DND-41 (cell line): ENCODE data around the gene TMIGD1.

Experiments
- ATAC-seq: fragments of 200-7000 bp; cut with Tn5 transposase; 3 replicates; pipeline ENCODE4 v1.9.1; 2021; ENCODE audit warnings: low read depth; ENCODE audit not compliant: insufficient read depth
- DNase-seq: peaks from one replicate; pipeline ENCODE4 v3.0.0-alpha.2; 2020
- H2AFZ ChIP-seq: 2 replicates; pipeline ENCODE4 v1.6.0; 2012; ENCODE audit warnings: low read depth, low read length
- H3K27ac ChIP-seq: 2 replicates; pipeline ENCODE4 v1.5.1; 2012; ENCODE audit warnings: low read length, inconsistent platforms
- H3K27me3 ChIP-seq: fragments of 200-600 bp; sonication (generic); 2 replicates; pipeline ENCODE4 v1.6.0; 2012; ENCODE audit warnings: low read length, mild to moderate bottlenecking, inconsistent platforms; ENCODE audit not compliant: insufficient read depth, poor library complexity
- H3K36me3 ChIP-seq: 2 replicates; pipeline ENCODE4 v1.5.1; 2012; ENCODE audit warnings: low read length, inconsistent platforms; ENCODE audit not compliant: insufficient read depth
- H3K4me1 ChIP-seq: 2 replicates; pipeline ENCODE4 v1.5.1; 2012; ENCODE audit warnings: mild to moderate bottlenecking, low read length; ENCODE audit not compliant: insufficient read depth
- H3K4me2 ChIP-seq: 2 replicates; pipeline ENCODE4 v1.6.0; 2012; ENCODE audit warnings: mild to moderate bottlenecking, moderate library complexity, low read length, inconsistent platforms; ENCODE audit not compliant: insufficient read depth
- H3K4me3 ChIP-seq, 2 experiments: fragments of 200-600 bp in 1 of 2; shearing (Covaris generic) in 1 of 2; 2 replicates each; pipeline ENCODE4 v1.5.1; 2012 to 2016; ENCODE audit warnings: inconsistent platforms in 2 of 2, low read length in 2 of 2, mild to moderate bottlenecking in 2 of 2, low read depth in 1 of 2, moderate library complexity in 1 of 2
- H3K79me2 ChIP-seq: 2 replicates; pipeline ENCODE4 v1.6.0; 2012; ENCODE audit warnings: low read length, inconsistent platforms; ENCODE audit not compliant: insufficient read depth
- H3K9ac ChIP-seq: 2 replicates; pipeline ENCODE4 v1.6.0; 2012; ENCODE audit warnings: low read depth, mild to moderate bottlenecking, inconsistent platforms, low read length, moderate library complexity
- H3K9me3 ChIP-seq: 2 replicates; pipeline ENCODE4 v1.5.1; 2012; ENCODE audit warnings: low read length, moderate library complexity, mild to moderate bottlenecking, inconsistent platforms; ENCODE audit not compliant: insufficient read depth, severe bottlenecking
- H4K20me1 ChIP-seq: 2 replicates; pipeline ENCODE4 v1.6.0; 2012; ENCODE audit warnings: low read length; ENCODE audit not compliant: insufficient read depth
- EZH2 ChIP-seq: IDR thresholded peaks from 3 replicates; pipeline ENCODE4 v1.6.1; 2012; ENCODE audit warnings: borderline replicate concordance, low read depth, mild to moderate bottlenecking, moderate library complexity, low read length, inconsistent platforms; ENCODE audit not compliant: severe bottlenecking
- TF ChIP-seq, protein P1 (sequence below): IDR thresholded peaks from 2 replicates; pipeline ENCODE4 v1.5.1; 2012; ENCODE audit warnings: borderline replicate concordance, low read length, moderate library complexity, mild to moderate bottlenecking; ENCODE audit not compliant: poor library complexity, severe bottlenecking; ENCODE audit errors: extremely low read depth

The TMIGD1 gene

GRCh38 chr17:30323895-30324319 is 9.9 kb downstream of the TMIGD1 start:
- Histone ChIP-seq H4K20me1 (no peaks in the 10 kb centered on the region), H3K4me1 (peaks cover 20% of the 10 kb centered on the region), H3K9ac (no peak overlapping the region), H3K27ac (no peak overlapping the region), H3K27me3 (peaks cover 3% of the 10 kb centered on the region), H3K36me3 (no peaks in the 10 kb centered on the region), H3K79me2 (no peaks in the 10 kb centered on the region), H3K4me3 (no peak overlapping the region), H2AFZ (no peak overlapping the region), H3K9me3 (no peaks in the 10 kb centered on the region), H3K4me2 (no peak overlapping the region; the same call in 1 of the 2 replicates)
- ATAC-seq = peak; percentile 75
- TF ChIP-seq EZH2 = no peak
- TF ChIP-seq, protein P1, sequence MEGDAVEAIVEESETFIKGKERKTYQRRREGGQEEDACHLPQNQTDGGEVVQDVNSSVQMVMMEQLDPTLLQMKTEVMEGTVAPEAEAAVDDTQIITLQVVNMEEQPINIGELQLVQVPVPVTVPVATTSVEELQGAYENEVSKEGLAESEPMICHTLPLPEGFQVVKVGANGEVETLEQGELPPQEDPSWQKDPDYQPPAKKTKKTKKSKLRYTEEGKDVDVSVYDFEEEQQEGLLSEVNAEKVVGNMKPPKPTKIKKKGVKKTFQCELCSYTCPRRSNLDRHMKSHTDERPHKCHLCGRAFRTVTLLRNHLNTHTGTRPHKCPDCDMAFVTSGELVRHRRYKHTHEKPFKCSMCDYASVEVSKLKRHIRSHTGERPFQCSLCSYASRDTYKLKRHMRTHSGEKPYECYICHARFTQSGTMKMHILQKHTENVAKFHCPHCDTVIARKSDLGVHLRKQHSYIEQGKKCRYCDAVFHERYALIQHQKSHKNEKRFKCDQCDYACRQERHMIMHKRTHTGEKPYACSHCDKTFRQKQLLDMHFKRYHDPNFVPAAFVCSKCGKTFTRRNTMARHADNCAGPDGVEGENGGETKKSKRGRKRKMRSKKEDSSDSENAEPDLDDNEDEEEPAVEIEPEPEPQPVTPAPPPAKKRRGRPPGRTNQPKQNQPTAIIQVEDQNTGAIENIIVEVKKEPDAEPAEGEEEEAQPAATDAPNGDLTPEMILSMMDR = no peak
- DNase-seq = peak; percentile 50

DNA sequence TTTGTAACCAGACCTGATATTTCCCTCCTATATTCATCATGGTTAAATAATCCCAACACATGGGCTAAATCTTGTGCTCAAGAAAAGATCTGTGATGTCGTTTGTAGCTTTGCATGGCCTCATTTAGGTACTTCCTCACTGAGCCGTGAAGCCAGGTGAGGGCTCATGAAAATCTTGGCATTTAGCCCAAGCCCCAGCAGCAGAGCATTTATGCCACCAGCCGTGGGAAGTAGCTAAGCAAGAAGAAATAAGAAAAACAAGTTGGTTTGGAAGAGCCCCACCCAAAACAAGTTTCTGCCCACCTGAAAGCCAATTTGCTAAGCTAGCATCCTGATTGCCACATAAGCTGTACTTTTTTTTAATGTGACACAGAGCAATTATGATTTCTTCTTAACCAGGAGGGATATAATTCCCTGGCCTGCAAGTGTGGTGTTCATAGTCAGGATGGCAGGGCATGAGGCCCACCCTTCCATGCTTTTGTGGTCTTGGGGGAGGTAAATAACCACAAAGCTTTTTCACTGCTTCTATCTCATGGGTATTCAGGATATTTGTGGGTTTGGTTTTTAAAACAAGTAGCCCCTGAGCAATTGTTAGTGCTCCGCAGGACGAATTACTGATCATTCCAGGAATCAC is 10.5 kb downstream of the TMIGD1 start:
- H4K20me1 ChIP-seq = no peaks in the 10 kb centered on the region
- no peaks in the 10 kb centered on the region for H3K9me3 ChIP-seq
- H3K4me3 ChIP-seq = no peak overlapping the region
- peak; percentile 58 for DNase-seq
- H3K27ac ChIP-seq = no peak overlapping the region
- no peak for TF ChIP-seq EZH2
- TF ChIP-seq, protein P1 = no peak
- no peak overlapping the region; the same call in 1 of the 2 replicates for H3K4me2 ChIP-seq
- peak; percentile 67 for ATAC-seq
- no peaks in the 10 kb centered on the region for H3K79me2 ChIP-seq
- peaks cover 3% of the 10 kb centered on the region for H3K27me3 ChIP-seq
- H3K4me1 ChIP-seq = peaks cover 20% of the 10 kb centered on the region
- H2AFZ ChIP-seq = no peak overlapping the region
- no peaks in the 10 kb centered on the region for H3K36me3 ChIP-seq
- H3K9ac ChIP-seq = no peak overlapping the region

DNA sequence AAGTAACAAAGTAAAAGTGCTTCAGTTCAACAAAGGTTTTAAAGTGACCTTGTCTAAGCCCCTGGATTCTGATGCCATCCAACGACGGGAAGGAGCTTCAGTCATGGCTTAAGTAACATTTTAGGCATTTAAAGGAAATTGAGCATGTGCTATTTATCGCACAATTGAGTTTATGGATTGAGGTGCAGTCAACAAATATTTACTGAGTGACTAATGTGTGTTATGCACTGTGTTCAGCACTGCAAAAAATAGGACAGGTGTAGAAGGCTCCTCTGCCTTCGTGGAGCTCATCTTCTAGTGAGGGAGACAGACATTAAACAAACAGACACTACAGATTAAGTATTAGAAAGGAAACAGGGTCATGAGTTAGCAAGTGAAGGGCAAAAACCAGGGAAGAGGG is 12.5 kb downstream of the TMIGD1 start:
- H3K27ac ChIP-seq = no peak overlapping the region

More for the DNA sequence above, 12.5 kb downstream of the TMIGD1 start:
- H3K9ac ChIP-seq = no peak overlapping the region
- H4K20me1 ChIP-seq = no peaks in the 10 kb centered on the region
- no peak overlapping the region for H3K4me2 ChIP-seq
- no peaks in the 10 kb centered on the region for H3K9me3 ChIP-seq
- no peak overlapping the region for H3K4me3 ChIP-seq
- H2AFZ ChIP-seq = no peak overlapping the region
- H3K36me3 ChIP-seq = no peaks in the 10 kb centered on the region
- no peaks in the 10 kb centered on the region for H3K79me2 ChIP-seq
- H3K4me1 ChIP-seq = peaks cover 20% of the 10 kb centered on the region
- ATAC-seq = no peak
- no peak for TF ChIP-seq EZH2
- TF ChIP-seq, protein P1 = no peak
- DNase-seq = no peak
- peaks cover 6% of the 10 kb centered on the region for H3K27me3 ChIP-seq
